Muscle layer of duodenum (tissue), 2 donors: ENCODE results near the gene PRDX2.
A peak's percentile ranks its signal among the peaks of the same experiment; 100 is the strongest.

ENCODE experiments used
- H3K27ac ChIP-seq: one replicate; pipeline ENCODE4 v1.7.0; 2013; ENCODE audit warnings: mild to moderate bottlenecking, low read length
- H3K27me3 ChIP-seq: one replicate; pipeline ENCODE4 v1.7.0; 2013; ENCODE audit warnings: low read depth, mild to moderate bottlenecking, control low read depth, low read length
- H3K36me3 ChIP-seq, 2 donors: one replicate each; pipeline ENCODE4 v1.7.0; 2013; ENCODE audit warnings: low read length in 2 of 2, control low read depth in 1 of 2, mild to moderate bottlenecking in 1 of 2; ENCODE audit not compliant: insufficient read depth in 2 of 2, control insufficient read depth in 1 of 2
- H3K4me1 ChIP-seq, 2 donors: one replicate each; pipeline ENCODE4 v1.7.0; 2013; ENCODE audit warnings: low read length in 2 of 2, mild to moderate bottlenecking in 2 of 2, control low read depth in 1 of 2, moderate library complexity in 1 of 2; ENCODE audit not compliant: insufficient read depth in 2 of 2, control insufficient read depth in 1 of 2
- H3K4me3 ChIP-seq, 2 donors: one replicate each; pipeline ENCODE4 v1.7.0; 2013; ENCODE audit warnings: low read length in 2 of 2, low read depth in 1 of 2, mild to moderate bottlenecking in 1 of 2
- H3K9me3 ChIP-seq, 2 donors: one replicate each; pipeline ENCODE4 v1.7.0; 2013; ENCODE audit warnings: low read length in 2 of 2, control low read depth in 1 of 2, mild to moderate bottlenecking in 1 of 2; ENCODE audit not compliant: control insufficient read depth in 1 of 2
- donor health status: healthy.

PRDX2 gene

GRCh38 chr19:12773571-12773970, 28.0 kb downstream of the PRDX2 start:
- H3K4me3 ChIP-seq = no peak overlapping the region
- peaks cover 0 to 9% of the 10 kb centered on the region in 2 donors for H3K36me3 ChIP-seq
- H3K27ac ChIP-seq = no peak overlapping the region
- H3K9me3 ChIP-seq = no peaks in the 10 kb centered on the region
- no peaks in the 10 kb centered on the region for H3K27me3 ChIP-seq
- H3K4me1 ChIP-seq = peaks cover 2 to 10% of the 10 kb centered on the region in 2 donors

- Histone ChIP-seq H3K4me1 (peaks cover 0 to 7% of the 10 kb centered on the region in 2 donors), H3K27ac (no peak overlapping the region), H3K27me3 (no peaks in the 10 kb centered on the region), H3K9me3 (no peaks in the 10 kb centered on the region), H3K4me3 (no peak overlapping the region), H3K36me3 (peaks cover 0 to 15% of the 10 kb centered on the region in 2 donors)
Measured at GRCh38 chr19:12772323-12772722, 29.3 kb downstream of the PRDX2 start.

- Histone ChIP-seq H3K4me3 (no peak overlapping the region), H3K27ac (no peak overlapping the region), H3K4me1 (peaks cover 0 to 5% of the 10 kb centered on the region in 2 donors)
Measured at GRCh38 chr19:12770922-12771321, 30.7 kb downstream of the PRDX2 start.

GRCh38 chr19:12769689-12770088, 31.9 kb downstream of the PRDX2 start:
- Histone ChIP-seq H3K9me3 (no peaks in the 10 kb centered on the region), H3K27ac (no peak overlapping the region), H3K27me3 (no peaks in the 10 kb centered on the region), H3K4me3 (no peak overlapping the region), H3K36me3 (peaks cover 0 to 25% of the 10 kb centered on the region in 2 donors), H3K4me1 (no peaks in the 10 kb centered on the region)

More at GRCh38 chr19:12770922-12771321, 30.7 kb downstream of the PRDX2 start:
- no peaks in the 10 kb centered on the region for H3K9me3 ChIP-seq
- peaks cover 0 to 20% of the 10 kb centered on the region in 2 donors for H3K36me3 ChIP-seq
- H3K27me3 ChIP-seq = no peaks in the 10 kb centered on the region

- Histone ChIP-seq H3K36me3 (peaks cover 0 to 38% of the 10 kb centered on the region in 2 donors), H3K27ac (no peak overlapping the region), H3K4me1 (no peaks in the 10 kb centered on the region), H3K4me3 (no peak overlapping the region), H3K27me3 (no peaks in the 10 kb centered on the region), H3K9me3 (no peaks in the 10 kb centered on the region)
Measured at GRCh38 chr19:12767666-12768065, 33.9 kb downstream of the PRDX2 start.

GRCh38 chr19:12767150-12767549, 34.5 kb downstream of the PRDX2 start:
- Histone ChIP-seq H3K27ac (no peak overlapping the region), H3K9me3 (no peaks in the 10 kb centered on the region), H3K4me1 (no peaks in the 10 kb centered on the region), H3K36me3 (peaks cover 0 to 38% of the 10 kb centered on the region in 2 donors), H3K4me3 (no peak overlapping the region), H3K27me3 (no peaks in the 10 kb centered on the region)

GRCh38 chr19:12766051-12766521, 35.5 kb downstream of the PRDX2 start:
- H3K4me3 ChIP-seq = peak overlapping the region in 1 of 2 donors; percentile 61
- H3K27me3 ChIP-seq = no peaks in the 10 kb centered on the region
- no peaks in the 10 kb centered on the region for H3K9me3 ChIP-seq
- H3K27ac ChIP-seq = no peak overlapping the region
- peaks cover 0 to 38% of the 10 kb centered on the region in 2 donors for H3K36me3 ChIP-seq
- H3K4me1 ChIP-seq = no peaks in the 10 kb centered on the region

- H3K27me3 ChIP-seq = no peaks in the 10 kb centered on the region
Measured at GRCh38 chr19:12764698-12765097, 36.9 kb downstream of the PRDX2 start.

GRCh38 chr19:12763100-12763499, 38.5 kb downstream of the PRDX2 start:
- H3K36me3 ChIP-seq = peaks cover 0 to 29% of the 10 kb centered on the region in 2 donors
- no peaks in the 10 kb centered on the region for H3K9me3 ChIP-seq
- H3K27me3 ChIP-seq = no peaks in the 10 kb centered on the region
- H3K4me3 ChIP-seq = no peak overlapping the region
- no peaks in the 10 kb centered on the region for H3K4me1 ChIP-seq
- H3K27ac ChIP-seq = no peak overlapping the region

More at GRCh38 chr19:12764698-12765097, 36.9 kb downstream of the PRDX2 start:
- no peaks in the 10 kb centered on the region for H3K9me3 ChIP-seq
- H3K4me3 ChIP-seq = no peak overlapping the region
- no peak overlapping the region for H3K27ac ChIP-seq
- no peaks in the 10 kb centered on the region for H3K4me1 ChIP-seq
- peaks cover 0 to 34% of the 10 kb centered on the region in 2 donors for H3K36me3 ChIP-seq

- H3K27me3 ChIP-seq = no peaks in the 10 kb centered on the region
- peaks cover 0 to 13% of the 10 kb centered on the region in 2 donors for H3K36me3 ChIP-seq
- H3K27ac ChIP-seq = no peak overlapping the region
- H3K4me3 ChIP-seq = no peak overlapping the region
- H3K9me3 ChIP-seq = no peaks in the 10 kb centered on the region
- peaks cover 0 to 4% of the 10 kb centered on the region in 2 donors for H3K4me1 ChIP-seq
Measured at GRCh38 chr19:12759686-12760085, 41.9 kb downstream of the PRDX2 start.

- peak overlapping the region in 1 of 2 donors; percentile 55 for H3K4me3 ChIP-seq
Measured at GRCh38 chr19:12757544-12758274, 43.9 kb downstream of the PRDX2 start.

More at GRCh38 chr19:12757544-12758274, 43.9 kb downstream of the PRDX2 start:
- H3K27ac ChIP-seq = no peak overlapping the region
- H3K9me3 ChIP-seq = no peaks in the 10 kb centered on the region
- H3K4me1 ChIP-seq = peaks cover 0 to 4% of the 10 kb centered on the region in 2 donors
- H3K27me3 ChIP-seq = peaks cover 6% of the 10 kb centered on the region
- H3K36me3 ChIP-seq = no peaks in the 10 kb centered on the region
